ENCODE measurements around the gene EP400.
"Not testable (repeated sequence)": the region's sequence is repeated elsewhere in the genome, so short reads cannot be mapped to it uniquely, and the experiment has no call there.

The EP400 gene

GRCh38 chr12:131971226-131971625, 21.5 kb downstream of the EP400 start:
- no peaks in the 10 kb centered on the region for H3K9me3 ChIP-seq (ENCODE audit: control insufficient read depth, insufficient read depth, low read length)
- H3K4me1 ChIP-seq (ENCODE audit: control insufficient read depth, insufficient read depth, low read length), result no peaks in the 10 kb centered on the region
- no peaks in the 10 kb centered on the region for H3K36me3 ChIP-seq (ENCODE audit: control insufficient read depth, insufficient read depth, low read length)
- no peaks in the 10 kb centered on the region for H3K27me3 ChIP-seq (ENCODE audit: control insufficient read depth, insufficient read depth, low read length)
- no peak overlapping the region for H3K9ac ChIP-seq (ENCODE audit: low read depth, low read length)
- H3K4me3 ChIP-seq (ENCODE audit: low read depth, low read length), result no peak overlapping the region

- Histone ChIP-seq H3K9me3 (ENCODE audit: control insufficient read depth, insufficient read depth, low read length) (no peaks in the 10 kb centered on the region), H3K4me3 (ENCODE audit: low read depth, low read length) (no peak overlapping the region), H3K4me1 (ENCODE audit: control insufficient read depth, insufficient read depth, low read length) (no peaks in the 10 kb centered on the region), H3K27me3 (ENCODE audit: control insufficient read depth, insufficient read depth, low read length) (no peaks in the 10 kb centered on the region), H3K9ac (ENCODE audit: low read depth, low read length) (no peak overlapping the region), H3K36me3 (ENCODE audit: control insufficient read depth, insufficient read depth, low read length) (peaks cover 7% of the 10 kb centered on the region)
Measured at GRCh38 chr12:131975228-131975627, 25.5 kb downstream of the EP400 start.

- no peaks in the 10 kb centered on the region for H3K4me1 ChIP-seq (ENCODE audit: control insufficient read depth, insufficient read depth, low read length)
- H3K36me3 ChIP-seq (ENCODE audit: control insufficient read depth, insufficient read depth, low read length), result peaks cover 20% of the 10 kb centered on the region
- no peak overlapping the region for H3K4me3 ChIP-seq (ENCODE audit: low read depth, low read length)
- no peaks in the 10 kb centered on the region for H3K9me3 ChIP-seq (ENCODE audit: control insufficient read depth, insufficient read depth, low read length)
- no peaks in the 10 kb centered on the region for H3K27me3 ChIP-seq (ENCODE audit: control insufficient read depth, insufficient read depth, low read length)
- no peak overlapping the region for H3K9ac ChIP-seq (ENCODE audit: low read depth, low read length)
Measured at GRCh38 chr12:131979606-131980005, 29.9 kb downstream of the EP400 start.

- Histone ChIP-seq H3K9me3 (ENCODE audit: control insufficient read depth, insufficient read depth, low read length) (no peaks in the 10 kb centered on the region), H3K4me3 (ENCODE audit: low read depth, low read length) (no peak overlapping the region), H3K9ac (ENCODE audit: low read depth, low read length) (no peak overlapping the region), H3K36me3 (ENCODE audit: control insufficient read depth, insufficient read depth, low read length) (peaks cover 20% of the 10 kb centered on the region), H3K27me3 (ENCODE audit: control insufficient read depth, insufficient read depth, low read length) (no peaks in the 10 kb centered on the region), H3K4me1 (ENCODE audit: control insufficient read depth, insufficient read depth, low read length) (no peaks in the 10 kb centered on the region)
Measured at GRCh38 chr12:131980263-131980662, 30.5 kb downstream of the EP400 start.

GRCh38 chr12:131981388-131981787, 31.6 kb downstream of the EP400 start:
- Histone ChIP-seq H3K9me3 (ENCODE audit: control insufficient read depth, insufficient read depth, low read length) (no peaks in the 10 kb centered on the region), H3K9ac (ENCODE audit: low read depth, low read length) (no peak overlapping the region), H3K36me3 (ENCODE audit: control insufficient read depth, insufficient read depth, low read length) (peaks cover 20% of the 10 kb centered on the region), H3K27me3 (ENCODE audit: control insufficient read depth, insufficient read depth, low read length) (no peaks in the 10 kb centered on the region), H3K4me3 (ENCODE audit: low read depth, low read length) (no peak overlapping the region), H3K4me1 (ENCODE audit: control insufficient read depth, insufficient read depth, low read length) (no peaks in the 10 kb centered on the region)

- H3K36me3 ChIP-seq (ENCODE audit: control insufficient read depth, insufficient read depth, low read length), result peaks cover 20% of the 10 kb centered on the region
Measured at GRCh38 chr12:131982041-131982440, 32.3 kb downstream of the EP400 start.

GRCh38 chr12:131983026-131983425, 33.3 kb downstream of the EP400 start:
- Histone ChIP-seq H3K27me3 (ENCODE audit: control insufficient read depth, insufficient read depth, low read length) (no peaks in the 10 kb centered on the region), H3K36me3 (ENCODE audit: control insufficient read depth, insufficient read depth, low read length) (peaks cover 20% of the 10 kb centered on the region)

More at GRCh38 chr12:131982041-131982440, 32.3 kb downstream of the EP400 start:
- Histone ChIP-seq H3K27me3 (ENCODE audit: control insufficient read depth, insufficient read depth, low read length) (no peaks in the 10 kb centered on the region), H3K4me3 (ENCODE audit: low read depth, low read length) (no peak overlapping the region), H3K4me1 (ENCODE audit: control insufficient read depth, insufficient read depth, low read length) (no peaks in the 10 kb centered on the region), H3K9me3 (ENCODE audit: control insufficient read depth, insufficient read depth, low read length) (no peaks in the 10 kb centered on the region), H3K9ac (ENCODE audit: low read depth, low read length) (no peak overlapping the region)

GRCh38 chr12:131983554-131983953, 33.8 kb downstream of the EP400 start:
- Histone ChIP-seq H3K4me1 (ENCODE audit: control insufficient read depth, insufficient read depth, low read length) (no peaks in the 10 kb centered on the region), H3K9me3 (ENCODE audit: control insufficient read depth, insufficient read depth, low read length) (no peaks in the 10 kb centered on the region), H3K27me3 (ENCODE audit: control insufficient read depth, insufficient read depth, low read length) (no peaks in the 10 kb centered on the region), H3K9ac (ENCODE audit: low read depth, low read length) (no peak overlapping the region), H3K4me3 (ENCODE audit: low read depth, low read length) (no peak overlapping the region), H3K36me3 (ENCODE audit: control insufficient read depth, insufficient read depth, low read length) (peaks cover 20% of the 10 kb centered on the region)

More at GRCh38 chr12:131983026-131983425, 33.3 kb downstream of the EP400 start:
- H3K9me3 ChIP-seq (ENCODE audit: control insufficient read depth, insufficient read depth, low read length), result no peaks in the 10 kb centered on the region
- no peaks in the 10 kb centered on the region for H3K4me1 ChIP-seq (ENCODE audit: control insufficient read depth, insufficient read depth, low read length)
- H3K4me3 ChIP-seq (ENCODE audit: low read depth, low read length), result no peak overlapping the region
- no peak overlapping the region for H3K9ac ChIP-seq (ENCODE audit: low read depth, low read length)

GRCh38 chr12:131984334-131984733, 34.6 kb downstream of the EP400 start:
- peaks cover 20% of the 10 kb centered on the region for H3K36me3 ChIP-seq (ENCODE audit: control insufficient read depth, insufficient read depth, low read length)
- H3K4me1 ChIP-seq (ENCODE audit: control insufficient read depth, insufficient read depth, low read length), result no peaks in the 10 kb centered on the region
- no peak overlapping the region for H3K4me3 ChIP-seq (ENCODE audit: low read depth, low read length)
- no peak overlapping the region for H3K9ac ChIP-seq (ENCODE audit: low read depth, low read length)
- H3K9me3 ChIP-seq (ENCODE audit: control insufficient read depth, insufficient read depth, low read length), result no peaks in the 10 kb centered on the region
- H3K27me3 ChIP-seq (ENCODE audit: control insufficient read depth, insufficient read depth, low read length), result no peaks in the 10 kb centered on the region

GRCh38 chr12:131985510-131985875, 35.8 kb downstream of the EP400 start:
- peaks cover 11% of the 10 kb centered on the region for H3K36me3 ChIP-seq (ENCODE audit: control insufficient read depth, insufficient read depth, low read length)
- not testable (repeated sequence) for H3K9me3 ChIP-seq (ENCODE audit: control insufficient read depth, insufficient read depth, low read length); H3K27me3 ChIP-seq (ENCODE audit: control insufficient read depth, insufficient read depth, low read length); H3K4me3 ChIP-seq (ENCODE audit: low read depth, low read length); H3K4me1 ChIP-seq (ENCODE audit: control insufficient read depth, insufficient read depth, low read length); H3K9ac ChIP-seq (ENCODE audit: low read depth, low read length)

GRCh38 chr12:131986361-131986760, 36.6 kb downstream of the EP400 start:
- Histone ChIP-seq H3K9me3 (ENCODE audit: control insufficient read depth, insufficient read depth, low read length) (no peaks in the 10 kb centered on the region), H3K36me3 (ENCODE audit: control insufficient read depth, insufficient read depth, low read length) (peaks cover 10% of the 10 kb centered on the region), H3K4me3 (ENCODE audit: low read depth, low read length) (no peak overlapping the region), H3K9ac (ENCODE audit: low read depth, low read length) (no peak overlapping the region), H3K27me3 (ENCODE audit: control insufficient read depth, insufficient read depth, low read length) (no peaks in the 10 kb centered on the region), H3K4me1 (ENCODE audit: control insufficient read depth, insufficient read depth, low read length) (peaks cover 17% of the 10 kb centered on the region)

- Histone ChIP-seq H3K9ac (ENCODE audit: low read depth, low read length) (no peak overlapping the region), H3K27me3 (ENCODE audit: control insufficient read depth, insufficient read depth, low read length) (no peaks in the 10 kb centered on the region), H3K4me1 (ENCODE audit: control insufficient read depth, insufficient read depth, low read length) (peaks cover 17% of the 10 kb centered on the region), H3K4me3 (ENCODE audit: low read depth, low read length) (no peak overlapping the region), H3K9me3 (ENCODE audit: control insufficient read depth, insufficient read depth, low read length) (no peaks in the 10 kb centered on the region), H3K36me3 (ENCODE audit: control insufficient read depth, insufficient read depth, low read length) (peaks cover 11% of the 10 kb centered on the region)
Measured at GRCh38 chr12:131986910-131987309, 37.2 kb downstream of the EP400 start.

GRCh38 chr12:131987552-131987951, 37.8 kb downstream of the EP400 start:
- Histone ChIP-seq H3K4me3 (ENCODE audit: low read depth, low read length) (no peak overlapping the region), H3K36me3 (ENCODE audit: control insufficient read depth, insufficient read depth, low read length) (peaks cover 13% of the 10 kb centered on the region), H3K27me3 (ENCODE audit: control insufficient read depth, insufficient read depth, low read length) (no peaks in the 10 kb centered on the region), H3K9me3 (ENCODE audit: control insufficient read depth, insufficient read depth, low read length) (no peaks in the 10 kb centered on the region), H3K4me1 (ENCODE audit: control insufficient read depth, insufficient read depth, low read length) (peaks cover 17% of the 10 kb centered on the region), H3K9ac (ENCODE audit: low read depth, low read length) (no peak overlapping the region)

All from iPS-15b (cell line).